B cell (primary cell): ENCODE measurements around the gene MST1.
"Not testable (repeated sequence)": the region's sequence is repeated elsewhere in the genome, so short reads cannot be mapped to it uniquely, and the experiment has no call there.

ENCODE experiments used
- CTCF ChIP-seq: fragments of 200-600 bp; IDR thresholded peaks from one replicate; pipeline ENCODE4 v1.8.0; 2022; ENCODE audit warnings: antibody characterized with exemption, mild to moderate bottlenecking
- EZH2 ChIP-seq: IDR thresholded peaks from 2 replicates; pipeline ENCODE4 v1.6.1; 2012; ENCODE audit warnings: borderline replicate concordance, low read depth, mild to moderate bottlenecking, moderate library complexity, low read length; ENCODE audit not compliant: insufficient read depth, poor library complexity, severe bottlenecking

GRCh38 chr3:49694409-49695070 is 5.3 kb upstream of the MST1 start:
- TF ChIP-seq CTCF, EZH2: not testable (repeated sequence)
